HepG2 (cell line): ENCODE results near the gene TMEM267. TPM values are rescaled to one million over a fixed set of nuclear protein-coding genes. Genes with fewer than 3 reads are reported as not detected.

Experiments
- AFF4 ChIP-seq: sonication (generic); formaldehyde crosslinking; IDR thresholded peaks from 2 replicates; pipeline ENCODE4 v1.4.0; 2020; ENCODE audit warnings: missing genetic modification reagents
- ATF4 ChIP-seq, 2 experiments: fragments of 450-650 bp in 1 of 2; sonication (generic) in 1 of 2; formaldehyde crosslinking; IDR thresholded peaks; 2 replicates each; pipeline versions ENCODE4 v1.5.0 to v1.8.0; 2020 to 2022; ENCODE audit warnings: mild to moderate bottlenecking in 1 of 2, missing genetic modification reagents in 1 of 2
- ATM ChIP-seq: fragments of 450-650 bp; IDR thresholded peaks from 2 replicates; pipeline ENCODE4 v1.7.1; 2017; ENCODE audit warnings: mild to moderate bottlenecking, borderline replicate concordance
- REST ChIP-seq, 2 experiments: IDR thresholded peaks; 2 replicates each; pipeline ENCODE4 v1.6.1; 2011 to 2012; ENCODE audit warnings: low read length in 2 of 2, borderline replicate concordance in 1 of 2, low read depth in 1 of 2, mild to moderate bottlenecking in 1 of 2, moderate library complexity in 1 of 2
- SMARCC2 ChIP-seq: fragments of 450-650 bp; IDR thresholded peaks from 2 replicates; pipeline ENCODE4 v1.6.1; 2017; ENCODE audit warnings: antibody characterized with exemption, mild to moderate bottlenecking
- ZEB1 ChIP-seq: IDR thresholded peaks from 2 replicates; pipeline ENCODE4 v1.6.1; 2012; ENCODE audit warnings: mild to moderate bottlenecking, low read depth, inconsistent platforms; ENCODE audit not compliant: insufficient replicate concordance
- ZNF17 ChIP-seq: sonication (generic); formaldehyde crosslinking; IDR thresholded peaks from 2 replicates; pipeline ENCODE4 v1.5.0; 2020; ENCODE audit warnings: mild to moderate bottlenecking, missing genetic modification reagents
- ZNF589 ChIP-seq: sonication (generic); formaldehyde crosslinking; conservative IDR thresholded peaks from 2 replicates; pipeline ENCODE4 v1.8.0; 2022; ENCODE audit warnings: mild to moderate bottlenecking, moderate library complexity, missing genetic modification reagents
- ZNF720 ChIP-seq: sonication (generic); formaldehyde crosslinking; IDR thresholded peaks from 2 replicates; pipeline ENCODE4 v1.4.0; 2020; ENCODE audit warnings: missing genetic modification reagents
- ZSCAN5A ChIP-seq: sonication (generic); formaldehyde crosslinking; IDR thresholded peaks from 2 replicates; pipeline ENCODE4 v1.8.0; 2022; ENCODE audit warnings: mild to moderate bottlenecking, missing genetic modification reagents, borderline replicate concordance
- polyA plus RNA-seq, 8 experiments: library from polyadenylated mRNA; depleted of rRNA in 3 of 8; stranded (reverse) in 7 of 8; unstranded in 1 of 8; fragments of >200 nt; fragmentation: Illumina TruSeq in 4 of 8; extraction: Trizol in 4 of 8; gene quantifications; 2 replicates each; pipeline versions ENCODE4 v1.2.1 to v1.2.3, GENCODE V29; 2011 to 2016; ENCODE audit warnings: low read depth in 4 of 8, missing spikeins in 1 of 8, mixed read lengths in 1 of 8; ENCODE audit not compliant: insufficient read depth in 1 of 8
- total RNA-seq, 5 experiments: library from RNA; depleted of rRNA; stranded (reverse); fragments of >200 nt; fragmentation: Illumina TruSeq; extraction: Trizol; gene quantifications; 2 replicates each; pipeline ENCODE4 v1.2.3, GENCODE V29; 2016; ENCODE audit warnings: low read depth in 1 of 5
- TF ChIP-seq, protein P1 (sequence below): sonication (generic); formaldehyde crosslinking; IDR thresholded peaks from 2 replicates; pipeline ENCODE4 v1.5.1; 2020; ENCODE audit warnings: mild to moderate bottlenecking, missing genetic modification reagents, moderate library complexity
- TF ChIP-seq, protein P2 (sequence below): sonication (generic); formaldehyde crosslinking; IDR thresholded peaks from 2 replicates; pipeline ENCODE4 v1.4.0; 2020; ENCODE audit warnings: missing genetic modification reagents; ENCODE audit errors: not compliant biosample characterization

The TMEM267 gene
- total and polyA plus RNA-seq, 2 of the 13 experiments (the other 11 are each of a cell fraction or from before 2014, with no cell fraction given), result 8.9 to 12.6 TPM

GRCh38 chr5:43484106-43484849 is 613 bp upstream of the TMEM267 start (continued):
- TF ChIP-seq AFF4 (CRISPR knock-in tag) (no peak), ATM (no peak), ATF4 (CRISPR knock-in tag; IDR thresholded peaks at IDR 0.05) (no peak), ZSCAN5A (CRISPR knock-in tag) (no peak), ZNF720 (CRISPR knock-in tag) (no peak), ZEB1 (no peak), REST (IDR thresholded peaks at IDR 0.05; ENCODE audit: borderline replicate concordance in 1 of 2, low read depth in 1 of 2, low read length in 2 of 2) (no peak), ZNF17 (CRISPR knock-in tag) (no peak), ZNF589 (CRISPR knock-in tag) (no peak; the same call in 1 of the 2 replicates), SMARCC2 (no peak)
- TF ChIP-seq, protein P1, sequence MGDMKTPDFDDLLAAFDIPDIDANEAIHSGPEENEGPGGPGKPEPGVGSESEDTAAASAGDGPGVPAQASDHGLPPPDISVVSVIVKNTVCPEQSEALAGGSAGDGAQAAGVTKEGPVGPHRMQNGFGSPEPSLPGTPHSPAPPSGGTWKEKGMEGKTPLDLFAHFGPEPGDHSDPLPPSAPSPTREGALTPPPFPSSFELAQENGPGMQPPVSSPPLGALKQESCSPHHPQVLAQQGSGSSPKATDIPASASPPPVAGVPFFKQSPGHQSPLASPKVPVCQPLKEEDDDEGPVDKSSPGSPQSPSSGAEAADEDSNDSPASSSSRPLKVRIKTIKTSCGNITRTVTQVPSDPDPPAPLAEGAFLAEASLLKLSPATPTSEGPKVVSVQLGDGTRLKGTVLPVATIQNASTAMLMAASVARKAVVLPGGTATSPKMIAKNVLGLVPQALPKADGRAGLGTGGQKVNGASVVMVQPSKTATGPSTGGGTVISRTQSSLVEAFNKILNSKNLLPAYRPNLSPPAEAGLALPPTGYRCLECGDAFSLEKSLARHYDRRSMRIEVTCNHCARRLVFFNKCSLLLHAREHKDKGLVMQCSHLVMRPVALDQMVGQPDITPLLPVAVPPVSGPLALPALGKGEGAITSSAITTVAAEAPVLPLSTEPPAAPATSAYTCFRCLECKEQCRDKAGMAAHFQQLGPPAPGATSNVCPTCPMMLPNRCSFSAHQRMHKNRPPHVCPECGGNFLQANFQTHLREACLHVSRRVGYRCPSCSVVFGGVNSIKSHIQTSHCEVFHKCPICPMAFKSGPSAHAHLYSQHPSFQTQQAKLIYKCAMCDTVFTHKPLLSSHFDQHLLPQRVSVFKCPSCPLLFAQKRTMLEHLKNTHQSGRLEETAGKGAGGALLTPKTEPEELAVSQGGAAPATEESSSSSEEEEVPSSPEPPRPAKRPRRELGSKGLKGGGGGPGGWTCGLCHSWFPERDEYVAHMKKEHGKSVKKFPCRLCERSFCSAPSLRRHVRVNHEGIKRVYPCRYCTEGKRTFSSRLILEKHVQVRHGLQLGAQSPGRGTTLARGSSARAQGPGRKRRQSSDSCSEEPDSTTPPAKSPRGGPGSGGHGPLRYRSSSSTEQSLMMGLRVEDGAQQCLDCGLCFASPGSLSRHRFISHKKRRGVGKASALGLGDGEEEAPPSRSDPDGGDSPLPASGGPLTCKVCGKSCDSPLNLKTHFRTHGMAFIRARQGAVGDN (CRISPR knock-in tag), result peak; percentile 89
- TF ChIP-seq, protein P2, sequence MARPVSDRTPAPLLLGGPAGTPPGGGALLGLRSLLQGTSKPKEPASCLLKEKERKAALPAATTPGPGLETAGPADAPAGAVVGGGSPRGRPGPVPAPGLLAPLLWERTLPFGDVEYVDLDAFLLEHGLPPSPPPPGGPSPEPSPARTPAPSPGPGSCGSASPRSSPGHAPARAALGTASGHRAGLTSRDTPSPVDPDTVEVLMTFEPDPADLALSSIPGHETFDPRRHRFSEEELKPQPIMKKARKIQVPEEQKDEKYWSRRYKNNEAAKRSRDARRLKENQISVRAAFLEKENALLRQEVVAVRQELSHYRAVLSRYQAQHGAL (CRISPR knock-in tag), result no peak
